Measurements from ENCODE around the gene KCNH6. TPM values are rescaled to one million over a fixed set of nuclear protein-coding genes. Genes with fewer than 3 reads are reported as not detected.

KCNH6 gene
- total RNA-seq, 4 donors from 2014 or later = not detected

- intact Hi-C loops (cut with DNase I) = no loop called here
- Histone ChIP-seq H3K27me3 (no peaks in the 10 kb centered on the region), H3K27ac (replicated peaks in 1 of 4) (no peak overlapping the region), H3K4me3 (no peak overlapping the region), H3K9me3 (no peaks in the 10 kb centered on the region), H3K4me1 (peaks cover 0 to 13% (median 5%) of the 10 kb centered on the region in 4 donors), H3K36me3 (no peaks in the 10 kb centered on the region)
- no peak for DNase-seq (ENCODE audit: extremely low spot score)
- 100% methylated on average over 2 of the region's 2 CpGs for WGBS
- TF ChIP-seq POLR2AphosphoS5 (IDR thresholded peaks at IDR 0.05) = no peak
- no peak for TF ChIP-seq EP300 (IDR thresholded peaks at IDR 0.05)
- TF ChIP-seq POLR2A (IDR thresholded peaks at IDR 0.05; ENCODE audit: low read depth) = no peak
Observed at GRCh38 chr17:63563339-63563738, 40.2 kb downstream of the KCNH6 start.

- Histone ChIP-seq H3K4me3 (no peak overlapping the region), H3K27me3 (no peaks in the 10 kb centered on the region), H3K36me3 (no peaks in the 10 kb centered on the region), H3K27ac (replicated peaks in 1 of 4) (no peak overlapping the region), H3K9me3 (no peaks in the 10 kb centered on the region), H3K4me1 (peaks cover 0 to 11% (median 4%) of the 10 kb centered on the region in 4 donors)
- WGBS = 97% methylated on average over 5 of the region's 5 CpGs
- TF ChIP-seq EP300 (IDR thresholded peaks at IDR 0.05) (no peak), CTCF (IDR thresholded peaks at IDR 0.05) (no peak), POLR2A (IDR thresholded peaks at IDR 0.05; ENCODE audit: low read depth) (no peak), POLR2AphosphoS5 (IDR thresholded peaks at IDR 0.05) (no peak)
- no peak for DNase-seq (ENCODE audit: extremely low spot score)
- intact Hi-C loops (cut with DNase I) = no loop called here
Observed at GRCh38 chr17:63564562-63564961, 41.4 kb downstream of the KCNH6 start.

GRCh38 chr17:63567229-63567628 lies 44.1 kb downstream of the KCNH6 start:
- intact Hi-C loops (cut with DNase I) = no loop called here
- peaks cover 0 to 9% (median 3%) of the 10 kb centered on the region in 4 donors for H3K4me1 ChIP-seq
- WGBS = 88% methylated on average over 1 of the region's 1 CpG

GRCh38 chr17:63568563-63568962 lies 45.4 kb downstream of the KCNH6 start:
- Histone ChIP-seq H3K4me1 (peaks cover 0 to 9% (median 3%) of the 10 kb centered on the region in 4 donors), H3K9me3 (no peaks in the 10 kb centered on the region), H3K36me3 (peaks cover 0 to 8% (median 0%) of the 10 kb centered on the region in 4 donors), H3K27me3 (no peaks in the 10 kb centered on the region), H3K27ac (replicated peaks in 1 of 4) (no peak overlapping the region), H3K4me3 (no peak overlapping the region)
- no peak for DNase-seq (ENCODE audit: extremely low spot score)
- TF ChIP-seq EP300 (IDR thresholded peaks at IDR 0.05) (no peak), POLR2A (IDR thresholded peaks at IDR 0.05; ENCODE audit: low read depth) (no peak), POLR2AphosphoS5 (IDR thresholded peaks at IDR 0.05) (no peak), CTCF (IDR thresholded peaks at IDR 0.05) (no peak)
- WGBS = 90% methylated on average over 8 of the region's 8 CpGs
- intact Hi-C loops (cut with DNase I) = no loop called here

More at GRCh38 chr17:63567229-63567628, 44.1 kb downstream of the KCNH6 start:
- Histone ChIP-seq H3K9me3 (no peaks in the 10 kb centered on the region), H3K36me3 (peaks cover 0 to 8% (median 0%) of the 10 kb centered on the region in 4 donors), H3K27me3 (no peaks in the 10 kb centered on the region), H3K4me3 (no peak overlapping the region), H3K27ac (replicated peaks in 1 of 4) (no peak overlapping the region)
- no peak for TF ChIP-seq CTCF (IDR thresholded peaks at IDR 0.05)
- TF ChIP-seq POLR2A (IDR thresholded peaks at IDR 0.05; ENCODE audit: low read depth) = no peak
- no peak for TF ChIP-seq POLR2AphosphoS5 (IDR thresholded peaks at IDR 0.05)
- no peak for TF ChIP-seq EP300 (IDR thresholded peaks at IDR 0.05)
- no peak for DNase-seq (ENCODE audit: extremely low spot score)

- H3K4me1 ChIP-seq = peaks cover 0 to 9% (median 0%) of the 10 kb centered on the region in 4 donors
- 83% methylated on average over 1 of the region's 1 CpG for WGBS
- no peaks in the 10 kb centered on the region for H3K9me3 ChIP-seq
- no peak overlapping the region for H3K4me3 ChIP-seq
- TF ChIP-seq EP300 (IDR thresholded peaks at IDR 0.05) (no peak), POLR2A (IDR thresholded peaks at IDR 0.05; ENCODE audit: low read depth) (no peak), CTCF (IDR thresholded peaks at IDR 0.05) (no peak), POLR2AphosphoS5 (IDR thresholded peaks at IDR 0.05) (no peak)
- H3K27ac ChIP-seq (replicated peaks in 1 of 4) = no peak overlapping the region
- H3K36me3 ChIP-seq = peaks cover 0 to 8% (median 0%) of the 10 kb centered on the region in 4 donors
- intact Hi-C loops (cut with DNase I) = no loop called here
- no peaks in the 10 kb centered on the region for H3K27me3 ChIP-seq
- DNase-seq (ENCODE audit: extremely low spot score) = no peak
Observed at GRCh38 chr17:63571632-63572310, 48.6 kb downstream of the KCNH6 start.

All from esophagus muscularis mucosa (tissue), 4 donors.